Ecto neural progenitor cell (in vitro differentiated cells): ENCODE measurements around the gene DOCK8.
"Not testable (repeated sequence)": the region's sequence is repeated elsewhere in the genome, so short reads cannot be mapped to it uniquely, and the experiment has no call there.

Experiments used
- DNase-seq: peaks from one replicate; pipeline ENCODE4 v3.0.0-alpha.2; 2018; ENCODE audit warnings: low spot score

The DOCK8 gene

GRCh38 chr9:224582-225520, 10.2 kb downstream of the DOCK8 start:
- no peak for DNase-seq

GRCh38 chr9:227860-228259, 13.2 kb downstream of the DOCK8 start:
- DNase-seq = no peak

- DNase-seq = no peak
These were observed 14.4 kb downstream of the DOCK8 start for GRCh38 chr9:228929-229695.

- DNase-seq = not testable (repeated sequence)
These were observed 17.0 kb downstream of the DOCK8 start for GRCh38 chr9:231625-232024.

GRCh38 chr9:233708-234107, 19.0 kb downstream of the DOCK8 start:
- DNase-seq = not testable (repeated sequence)

- no peak for DNase-seq
These were observed 22.6 kb downstream of the DOCK8 start for GRCh38 chr9:237141-237857.

GRCh38 chr9:237858-238345, 23.2 kb downstream of the DOCK8 start:
- DNase-seq = no peak

- DNase-seq = no peak
These were observed 27.9 kb downstream of the DOCK8 start for GRCh38 chr9:242461-243080.

GRCh38 chr9:248278-248961, 33.8 kb downstream of the DOCK8 start:
- DNase-seq = no peak

GRCh38 chr9:249025-249424, 34.4 kb downstream of the DOCK8 start:
- no peak for DNase-seq

GRCh38 chr9:250039-250438, 35.4 kb downstream of the DOCK8 start:
- no peak for DNase-seq

- no peak for DNase-seq
These were observed 36.0 kb downstream of the DOCK8 start for GRCh38 chr9:250625-251024.

- DNase-seq = no peak
These were observed 36.7 kb downstream of the DOCK8 start for GRCh38 chr9:251398-251797.

- no peak for DNase-seq
These were observed 38.9 kb downstream of the DOCK8 start for GRCh38 chr9:253539-253938.

GRCh38 chr9:254516-254915, 39.9 kb downstream of the DOCK8 start:
- DNase-seq = no peak

GRCh38 chr9:257957-258356, 43.3 kb downstream of the DOCK8 start:
- no peak for DNase-seq

- no peak for DNase-seq
These were observed 45.0 kb downstream of the DOCK8 start for GRCh38 chr9:259405-260404.

- DNase-seq = no peak
These were observed 49.6 kb downstream of the DOCK8 start for GRCh38 chr9:264231-264630.

GRCh38 chr9:265209-265870, 50.7 kb downstream of the DOCK8 start:
- DNase-seq = no peak
